HG02884 (cell line): ENCODE data around the gene ADISSP.

ENCODE experiments used
- ATAC-seq: cut with Tn5 transposase; IDR thresholded peaks from one replicate; pipeline ENCODE4 v1.9.1; 2021; ENCODE audit warnings: mild to moderate bottlenecking, moderate library complexity; ENCODE audit not compliant: unreplicated experiment

ADISSP gene

GRCh38 chr20:3782597-3782996 lies 15.0 kb upstream of the ADISSP start:
- no peak for ATAC-seq

- ATAC-seq = peak; percentile 66
These were observed 13.8 kb upstream of the ADISSP start, which contains the start of gene SPEF1 for GRCh38 chr20:3781153-3781910. Gene SPEF1 (minus strand): TSS chr20:3781448. CDS start chr20:3781287, 161 bp downstream.

DNA sequence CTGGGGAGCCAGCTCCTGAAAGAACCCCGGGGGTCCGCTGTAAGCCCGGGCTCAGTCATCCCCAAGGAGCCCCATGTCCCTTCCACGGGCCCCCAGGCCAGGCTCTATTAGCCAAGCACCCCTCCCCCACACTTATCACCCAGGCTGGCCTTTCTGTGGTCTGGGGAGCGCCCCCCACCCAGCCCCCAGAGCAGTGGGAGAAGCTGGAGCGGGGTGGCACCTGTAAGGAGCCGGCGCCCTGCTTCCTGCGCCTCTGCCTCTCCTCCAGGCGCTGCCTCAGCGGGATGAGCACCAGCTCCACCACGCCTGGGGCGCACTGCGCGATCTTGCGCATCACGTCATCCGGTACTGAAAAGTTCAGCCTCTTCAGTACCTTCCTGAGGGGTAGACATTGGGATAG lies 11.4 kb upstream of the ADISSP start:
- ATAC-seq = no peak

- ATAC-seq = no peak
These were observed 10.4 kb upstream of the ADISSP start for GRCh38 chr20:3777716-3778629.

GRCh38 chr20:3777381-3777715 lies 9.8 kb upstream of the ADISSP start:
- ATAC-seq = no peak

GRCh38 chr20:3775457-3776108 lies 8.0 kb upstream of the ADISSP start:
- no peak for ATAC-seq

- ATAC-seq = no peak
These were observed 4.1 kb upstream of the ADISSP start for GRCh38 chr20:3771552-3772058.

DNA sequence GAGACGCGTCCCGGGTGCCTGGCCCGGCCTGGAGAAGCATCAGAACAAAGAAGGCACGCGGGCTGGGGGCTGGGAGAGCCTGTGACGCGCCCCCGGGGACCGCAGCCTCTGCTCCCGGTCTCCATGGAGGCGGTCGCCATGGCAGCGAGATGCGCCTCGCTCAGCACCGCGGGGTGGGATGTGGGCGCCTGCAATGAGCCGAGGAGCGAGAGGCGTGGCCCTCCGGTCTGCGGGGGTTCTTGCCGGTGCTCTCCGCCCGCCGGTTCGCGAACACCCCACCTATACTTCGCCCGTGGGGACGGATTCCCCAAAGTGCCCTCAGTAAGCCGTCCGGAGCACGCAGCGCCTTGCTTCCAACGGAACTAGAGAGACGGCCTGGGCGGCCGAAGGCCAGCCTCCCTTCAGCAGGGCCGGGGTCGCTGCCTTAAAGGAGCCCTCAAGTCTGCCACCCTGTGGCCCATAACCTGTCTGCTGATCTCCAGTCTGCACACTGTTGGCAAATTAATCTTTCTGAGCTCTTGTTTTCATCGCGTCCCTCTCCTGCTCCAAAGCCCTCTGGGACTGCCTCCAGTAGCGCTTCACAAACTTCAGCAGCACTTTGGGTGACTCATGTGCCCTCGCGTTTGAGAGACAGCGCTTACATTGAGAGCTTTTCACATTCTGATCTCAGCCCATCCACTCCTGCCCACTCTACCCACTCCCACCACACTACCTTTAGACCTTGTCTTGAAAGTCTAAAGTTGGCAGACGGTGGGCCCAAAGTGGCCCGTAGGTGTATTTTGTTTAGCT lies 983 bp upstream of the ADISSP start:
- ATAC-seq = peak; percentile 31

DNA sequence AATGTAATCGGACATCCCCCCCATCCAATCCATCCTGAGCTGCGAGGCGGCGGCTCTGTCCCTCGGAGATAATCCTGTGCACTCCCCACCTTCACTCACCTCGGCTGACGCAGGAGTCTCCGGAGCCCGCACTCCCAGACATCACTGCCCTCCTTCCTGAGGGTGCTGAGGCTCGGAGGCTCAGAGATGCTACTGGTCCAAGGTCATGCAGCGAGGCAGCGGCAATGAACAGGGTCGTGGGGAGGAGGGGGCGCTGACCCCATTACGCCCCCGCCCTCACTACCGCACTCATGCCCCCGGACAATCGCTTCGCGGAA lies 485 bp downstream of the ADISSP start:
- ATAC-seq = no peak

- ATAC-seq = no peak
These were observed 987 bp downstream of the ADISSP start for GRCh38 chr20:3766422-3767109.

GRCh38 chr20:3765171-3765882 lies 2.2 kb downstream of the ADISSP start:
- ATAC-seq = no peak

- no peak for ATAC-seq
These were observed 2.9 kb downstream of the ADISSP start for GRCh38 chr20:3764659-3765058.

- ATAC-seq = no peak
These were observed 3.6 kb downstream of the ADISSP start for GRCh38 chr20:3763671-3764601.

GRCh38 chr20:3760655-3761348 lies 6.8 kb downstream of the ADISSP start:
- no peak for ATAC-seq

DNA sequence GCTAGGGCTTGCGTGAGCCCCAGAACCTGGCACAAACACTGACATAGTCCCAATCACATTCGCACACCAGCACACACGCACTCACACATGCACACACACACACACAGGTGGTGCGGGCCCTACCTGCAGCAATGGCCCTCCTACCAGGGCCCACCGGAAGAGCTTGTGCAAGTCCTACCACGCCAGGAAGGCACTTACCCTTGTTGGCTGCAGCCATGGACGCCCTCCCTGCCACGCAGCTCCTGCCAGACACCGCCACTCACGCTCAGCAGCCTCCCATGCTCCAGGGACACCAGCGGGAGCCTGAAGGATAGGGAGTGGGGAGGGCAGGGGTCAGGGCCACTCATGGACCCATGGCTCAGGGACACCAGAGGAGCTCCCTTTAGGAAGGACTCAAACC lies 7.7 kb downstream of the ADISSP start:
- ATAC-seq = no peak

GRCh38 chr20:3759316-3759823 lies 8.2 kb downstream of the ADISSP start:
- ATAC-seq = no peak

- no peak for ATAC-seq
These were observed 9.0 kb downstream of the ADISSP start for GRCh38 chr20:3758566-3758965.

GRCh38 chr20:3757268-3757667 lies 10.3 kb downstream of the ADISSP start:
- no peak for ATAC-seq
